Common myeloid progenitor, CD34-positive (primary cell): Measurements from ENCODE around the gene ASB4.

ENCODE experiments used
- CTCF ChIA-PET: fragments of 350-600 bp; sonication (Branson Sonifier 250); formaldehyde crosslinking; loops from one replicate; lab custom pipeline; 2021; ENCODE audit warnings: antibody characterized with exemption; lab: Charles Lee
- POLR2A ChIA-PET: fragments of 350-600 bp; sonication (Branson Sonifier 250); formaldehyde crosslinking; loops from one replicate; lab custom pipeline; 2021; ENCODE audit warnings: antibody characterized with exemption; lab: Charles Lee
- DNase-seq, 3 donors: peaks; one replicate each; pipeline versions ENCODE4 v3.0.0 to v3.0.0-alpha.2; 2013
- H3K27ac ChIP-seq, 2 experiments: 1 replicate in 1 of 2; 2 replicates in 1 of 2; pipeline ENCODE4 v1.7.0; 2013; ENCODE audit warnings: inconsistent platforms in 2 of 2, low read length in 2 of 2, mild to moderate bottlenecking in 2 of 2, low read depth in 1 of 2, moderate library complexity in 1 of 2; ENCODE audit not compliant: severe bottlenecking in 2 of 2, insufficient read depth in 1 of 2, poor library complexity in 1 of 2
- H3K27me3 ChIP-seq, 5 experiments: replicated peaks in 2 of 5; 1 replicate in 3 of 5; 2 replicates in 2 of 5; pipeline versions ENCODE4 v1.6.1 to v1.7.0; 2013; ENCODE audit warnings: low read length in 4 of 5, mild to moderate bottlenecking in 2 of 5, moderate library complexity in 2 of 5, inconsistent platforms in 1 of 5; ENCODE audit not compliant: insufficient read depth in 5 of 5, control insufficient read depth in 4 of 5
- H3K36me3 ChIP-seq, 4 experiments: 1 replicate in 2 of 4; 2 replicates in 2 of 4; pipeline versions ENCODE4 v1.6.1 to v1.7.0; 2013; ENCODE audit warnings: low read length in 3 of 4, control low read depth in 1 of 4, mild to moderate bottlenecking in 1 of 4; ENCODE audit not compliant: control insufficient read depth in 4 of 4, insufficient read depth in 4 of 4
- H3K4me1 ChIP-seq, 4 experiments: 1 replicate in 3 of 4; 2 replicates in 1 of 4; pipeline versions ENCODE4 v1.6.1 to v1.7.1; 2013; ENCODE audit warnings: low read length in 3 of 4, mild to moderate bottlenecking in 3 of 4, control low read depth in 1 of 4, inconsistent platforms in 1 of 4, moderate library complexity in 1 of 4; ENCODE audit not compliant: control insufficient read depth in 4 of 4, insufficient read depth in 4 of 4; ENCODE audit errors: control extremely low read depth in 1 of 4
- H3K4me3 ChIP-seq, 7 experiments: 1 replicate in 4 of 7; 2 replicates in 3 of 7; pipeline versions ENCODE4 v1.5.1 to v1.7.0; 2013; ENCODE audit warnings: mild to moderate bottlenecking in 7 of 7, low read length in 6 of 7, moderate library complexity in 6 of 7, inconsistent platforms in 2 of 7, low read depth in 2 of 7, control low read depth in 1 of 7; ENCODE audit not compliant: insufficient read depth in 4 of 7, control insufficient read depth in 1 of 7; ENCODE audit errors: extremely low read depth in 1 of 7
- H3K9me3 ChIP-seq, 5 experiments: 1 replicate in 4 of 5; 2 replicates in 1 of 5; pipeline versions ENCODE4 v1.6.1 to v1.7.1; 2013; ENCODE audit warnings: low read length in 4 of 5, mild to moderate bottlenecking in 2 of 5, inconsistent platforms in 1 of 5, low read depth in 1 of 5, moderate library complexity in 1 of 5; ENCODE audit not compliant: control insufficient read depth in 4 of 5, insufficient read depth in 2 of 5; ENCODE audit errors: control extremely low read depth in 1 of 5
- WGBS: methylation state at CpG from one replicate; pipeline ENCODE4 v1.1.5; 2013; ENCODE audit not compliant: insufficient coverage; 5-methylcytosine and 5-hydroxymethylcytosine counted together

Gene ASB4

DNA sequence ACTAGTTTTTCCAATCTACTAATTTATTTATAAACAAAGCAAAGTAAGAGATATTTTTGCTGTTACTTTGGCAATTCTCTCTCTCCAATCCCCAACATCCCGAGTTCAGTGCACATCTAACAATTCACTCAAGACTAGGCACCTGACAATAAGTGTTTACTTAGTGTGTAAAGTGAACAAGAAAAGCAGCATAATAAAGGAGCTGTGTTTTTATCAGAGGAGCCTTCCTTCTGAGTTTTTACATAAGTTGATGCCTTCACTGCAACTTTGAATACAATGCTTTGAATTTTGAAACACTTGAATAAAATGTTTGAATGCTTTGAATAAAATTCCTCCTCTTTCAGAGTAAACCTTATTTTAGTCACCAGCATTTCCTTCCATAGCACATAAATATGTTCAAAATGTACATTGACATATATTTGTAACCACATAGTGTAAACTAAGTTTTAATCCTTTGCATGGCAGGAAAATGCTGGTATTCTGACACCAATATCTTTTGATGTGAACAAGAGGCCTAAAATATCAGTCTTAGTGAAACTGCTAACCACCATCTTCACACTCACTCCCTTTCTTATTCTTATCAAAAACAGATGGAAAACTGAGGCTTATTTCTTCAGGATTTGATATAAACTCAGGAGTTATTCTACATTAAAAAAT lies 99.2 kb downstream of the ASB4 start:
- POLR2A ChIA-PET: no interaction called here
- WGBS: no CpG with 5 or more reads among the region's 1 CpG
- H3K4me3 ChIP-seq: no peak overlapping the region
- no peak for DNase-seq
- no peak overlapping the region for H3K27ac ChIP-seq
- no peaks in the 10 kb centered on the region for H3K4me1 ChIP-seq
- H3K27me3 ChIP-seq: no peaks in the 10 kb centered on the region
- H3K36me3 ChIP-seq: peaks cover 0 to 15% (median 2%) of the 10 kb centered on the region in 4 experiments
- CTCF ChIA-PET: no interaction called here
- H3K9me3 ChIP-seq: no peaks in the 10 kb centered on the region

DNA sequence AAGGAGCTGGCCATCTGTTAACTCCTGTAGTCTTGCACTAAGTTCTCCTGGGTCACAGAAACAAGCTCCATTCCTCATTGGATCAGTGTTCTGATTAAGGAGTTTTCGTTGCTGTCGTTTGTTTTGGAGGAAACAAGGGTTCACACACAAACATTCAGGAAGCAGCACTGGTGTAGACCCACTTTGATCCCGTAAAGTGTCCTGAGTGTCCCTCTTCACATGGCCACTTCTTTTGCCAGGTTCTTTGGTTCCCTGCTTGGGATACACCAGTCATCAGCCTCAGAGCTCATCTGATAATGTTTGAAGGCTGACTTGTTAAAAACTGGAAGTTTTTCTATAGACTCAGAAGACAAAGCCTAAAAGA lies 99.7 kb downstream of the ASB4 start:
- Histone ChIP-seq H3K27ac (no peak overlapping the region), H3K9me3 (no peaks in the 10 kb centered on the region), H3K27me3 (no peaks in the 10 kb centered on the region), H3K4me1 (no peaks in the 10 kb centered on the region), H3K4me3 (no peak overlapping the region), H3K36me3 (peaks cover 0 to 15% (median 2%) of the 10 kb centered on the region in 4 experiments)
- DNase-seq: no peak
- ChIA-PET CTCF (no interaction called here), POLR2A (no interaction called here)
- WGBS: 100% methylated on average over 3 of the region's 3 CpGs

DNA sequence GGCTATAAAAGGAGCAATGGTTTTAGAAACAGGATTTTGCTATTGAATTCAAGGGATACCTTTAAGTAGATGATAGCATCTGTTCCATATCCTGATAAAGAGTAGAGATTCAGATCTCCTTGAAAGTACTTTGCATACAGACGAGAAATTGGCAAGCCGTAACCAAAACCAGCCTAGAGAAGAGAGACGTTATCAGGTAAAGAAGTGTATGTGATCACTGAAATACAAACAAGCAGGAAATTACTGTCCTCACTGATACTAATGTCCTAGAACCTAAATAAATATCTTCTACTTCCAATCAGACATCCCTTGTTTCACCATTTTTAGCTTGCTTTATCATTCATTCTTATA lies 101.2 kb downstream of the ASB4 start:
- ChIA-PET POLR2A (no interaction called here), CTCF (interaction anchor here (1.1 kb wide), 1 partner anchor 1063 kb away, joined by 3 read pairs; no protein-coding TSS in a partner anchor)
- Histone ChIP-seq H3K4me1 (no peaks in the 10 kb centered on the region), H3K9me3 (no peaks in the 10 kb centered on the region), H3K27me3 (no peaks in the 10 kb centered on the region), H3K27ac (no peak overlapping the region), H3K36me3 (peaks cover 0 to 23% (median 2%) of the 10 kb centered on the region in 4 experiments), H3K4me3 (no peak overlapping the region)
- whole genome bisulfite sequencing: 92% methylated on average over 2 of the region's 3 CpGs
- no peak for DNase-seq

DNA sequence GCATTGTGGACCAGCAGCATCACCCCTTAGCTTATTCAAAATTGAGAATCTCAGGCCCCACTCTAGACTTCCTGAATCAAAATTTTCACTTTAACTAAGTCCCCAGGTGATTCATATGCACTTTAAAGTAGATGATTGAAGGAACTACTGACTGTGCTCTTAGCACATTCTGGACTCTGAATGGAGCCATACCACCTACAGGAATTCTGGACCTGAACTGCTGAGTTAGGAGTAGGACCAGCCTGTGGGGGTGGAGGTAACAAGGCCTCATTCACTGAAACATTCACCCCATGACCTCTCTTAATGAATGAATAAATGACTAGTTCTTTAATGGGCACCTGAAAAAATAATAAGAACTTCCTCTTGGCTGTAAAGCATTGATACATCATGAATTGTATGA lies 103.3 kb downstream of the ASB4 start:
- ChIA-PET POLR2A (no interaction called here), CTCF (interaction anchor here (0.6 kb wide), 1 partner anchor 11 kb away, joined by 3 read pairs; no protein-coding TSS in a partner anchor)

DNA sequence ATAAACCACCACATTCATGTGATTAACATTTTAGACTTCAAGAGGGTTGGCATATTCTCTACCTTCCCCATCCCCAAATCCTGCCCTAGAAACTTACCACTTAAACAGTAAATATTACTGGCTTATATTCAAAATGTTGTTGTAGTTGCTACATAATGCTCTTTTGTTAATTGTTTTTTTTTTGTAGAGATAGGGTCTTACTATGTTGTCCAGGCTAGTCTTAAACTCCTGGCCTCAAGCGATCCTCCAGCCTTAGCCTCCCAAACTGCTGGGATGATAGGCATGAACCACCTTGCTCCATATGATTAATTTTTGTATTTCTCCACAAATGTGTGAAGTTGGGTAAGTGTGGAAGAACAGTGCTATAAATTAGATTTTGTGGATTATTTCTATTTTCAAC lies 104.0 kb downstream of the ASB4 start:
- Histone ChIP-seq H3K27me3 (no peaks in the 10 kb centered on the region), H3K9me3 (no peaks in the 10 kb centered on the region), H3K27ac (no peak overlapping the region), H3K4me3 (no peak overlapping the region), H3K36me3 (peaks cover 0 to 23% (median 2%) of the 10 kb centered on the region in 4 experiments), H3K4me1 (no peaks in the 10 kb centered on the region)
- CTCF ChIA-PET: no interaction called here
- WGBS: no CpG with 5 or more reads among the region's 1 CpG
- DNase-seq: no peak
- POLR2A ChIA-PET: no interaction called here

More for the DNA sequence above, 103.3 kb downstream of the ASB4 start:
- no peak for DNase-seq
- Histone ChIP-seq H3K4me1 (no peaks in the 10 kb centered on the region), H3K9me3 (no peaks in the 10 kb centered on the region), H3K27me3 (no peaks in the 10 kb centered on the region), H3K4me3 (no peak overlapping the region), H3K27ac (no peak overlapping the region), H3K36me3 (peaks cover 0 to 23% (median 2%) of the 10 kb centered on the region in 4 experiments)
